ENCODE data around the gene PTPN23. TPM values are rescaled to one million over a fixed set of nuclear protein-coding genes. Genes with fewer than 3 reads are reported as not detected.

The PTPN23 gene
- total and polyA plus RNA-seq, 10 donors = 5.0 to 195 (median 39.9) TPM

DNA sequence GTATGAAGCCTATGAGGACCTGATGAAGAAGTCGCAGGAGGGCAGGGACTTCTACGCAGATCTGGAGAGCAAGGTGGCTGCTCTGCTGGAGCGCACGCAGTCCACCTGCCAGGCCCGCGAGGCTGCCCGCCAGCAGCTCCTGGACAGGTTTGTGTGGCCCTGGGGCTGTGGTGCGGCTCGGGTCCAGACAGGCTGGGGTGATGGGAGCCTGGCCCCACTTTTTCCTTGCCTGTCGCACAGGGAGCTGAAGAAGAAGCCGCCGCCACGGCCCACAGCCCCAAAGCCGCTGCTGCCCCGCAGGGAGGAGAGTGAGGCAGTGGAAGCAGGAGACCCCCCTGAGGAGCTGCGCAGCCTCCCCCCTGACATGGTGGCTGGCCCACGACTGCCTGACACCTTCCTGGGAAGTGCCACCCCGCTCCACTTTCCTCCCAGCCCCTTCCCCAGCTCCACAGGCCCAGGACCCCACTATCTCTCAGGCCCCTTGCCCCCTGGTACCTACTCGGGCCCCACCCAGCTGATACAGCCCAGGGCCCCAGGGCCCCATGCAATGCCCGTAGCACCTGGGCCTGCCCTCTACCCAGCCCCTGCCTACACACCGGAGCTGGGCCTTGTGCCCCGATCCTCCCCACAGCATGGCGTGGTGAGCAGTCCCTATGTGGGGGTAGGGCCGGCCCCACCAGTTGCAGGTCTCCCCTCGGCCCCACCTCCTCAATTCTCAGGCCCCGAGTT is 29.0 kb downstream of the PTPN23 start:
- intact Hi-C loops (cut with DNase I; ENCODE audit: low total_unique reads) = no loop called here
- DNase-seq = no peak
- Histone ChIP-seq H3K27ac (no peak overlapping the region), H3K4me1 (peaks cover 0 to 31% (median 4%) of the 10 kb centered on the region in 6 donors), H3K27me3 (replicated peaks in 1 of 7) (no peaks in the 10 kb centered on the region), H3K4me3 (no peak overlapping the region), H3K36me3 (peaks cover 0 to 100% (median 89%) of the 10 kb centered on the region in 6 donors), H3K9me3 (no peaks in the 10 kb centered on the region)
- WGBS, 5 donors = 88 to 97% (median 94%) methylated on average over 19 to 26 of the region's 26 CpGs
- TF ChIP-seq, protein P1, sequence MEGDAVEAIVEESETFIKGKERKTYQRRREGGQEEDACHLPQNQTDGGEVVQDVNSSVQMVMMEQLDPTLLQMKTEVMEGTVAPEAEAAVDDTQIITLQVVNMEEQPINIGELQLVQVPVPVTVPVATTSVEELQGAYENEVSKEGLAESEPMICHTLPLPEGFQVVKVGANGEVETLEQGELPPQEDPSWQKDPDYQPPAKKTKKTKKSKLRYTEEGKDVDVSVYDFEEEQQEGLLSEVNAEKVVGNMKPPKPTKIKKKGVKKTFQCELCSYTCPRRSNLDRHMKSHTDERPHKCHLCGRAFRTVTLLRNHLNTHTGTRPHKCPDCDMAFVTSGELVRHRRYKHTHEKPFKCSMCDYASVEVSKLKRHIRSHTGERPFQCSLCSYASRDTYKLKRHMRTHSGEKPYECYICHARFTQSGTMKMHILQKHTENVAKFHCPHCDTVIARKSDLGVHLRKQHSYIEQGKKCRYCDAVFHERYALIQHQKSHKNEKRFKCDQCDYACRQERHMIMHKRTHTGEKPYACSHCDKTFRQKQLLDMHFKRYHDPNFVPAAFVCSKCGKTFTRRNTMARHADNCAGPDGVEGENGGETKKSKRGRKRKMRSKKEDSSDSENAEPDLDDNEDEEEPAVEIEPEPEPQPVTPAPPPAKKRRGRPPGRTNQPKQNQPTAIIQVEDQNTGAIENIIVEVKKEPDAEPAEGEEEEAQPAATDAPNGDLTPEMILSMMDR (IDR thresholded peaks at IDR 0.05 in 8 of 11, conservative IDR thresholded peaks at IDR 0.05 in 3 of 11) = no peak
- TF ChIP-seq POLR2AphosphoS5 (IDR thresholded peaks at IDR 0.05) = peak in 1 of 3 donors; percentile 42

DNA sequence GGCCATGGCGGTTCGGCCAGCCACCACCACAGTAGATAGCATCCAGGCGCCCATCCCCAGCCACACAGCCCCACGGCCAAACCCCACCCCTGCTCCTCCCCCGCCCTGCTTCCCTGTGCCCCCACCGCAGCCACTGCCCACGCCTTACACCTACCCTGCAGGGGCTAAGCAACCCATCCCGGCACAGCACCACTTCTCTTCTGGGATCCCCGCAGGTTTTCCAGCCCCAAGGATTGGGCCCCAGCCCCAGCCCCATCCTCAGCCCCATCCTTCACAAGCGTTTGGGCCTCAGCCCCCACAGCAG is 29.5 kb downstream of the PTPN23 start:
- WGBS, 5 donors = 71 to 82% (median 77%) methylated on average over 9 to 10 of the region's 10 CpGs
- intact Hi-C loops (cut with DNase I; ENCODE audit: low total_unique reads) = no loop called here
- H3K4me1 ChIP-seq = peaks cover 0 to 27% (median 3%) of the 10 kb centered on the region in 6 donors
- no peaks in the 10 kb centered on the region for H3K9me3 ChIP-seq
- DNase-seq = no peak
- no peak for TF ChIP-seq POLR2AphosphoS5 (IDR thresholded peaks at IDR 0.05)
- TF ChIP-seq, protein P1 (IDR thresholded peaks at IDR 0.05 in 8 of 11, conservative IDR thresholded peaks at IDR 0.05 in 3 of 11) = no peak
- TF ChIP-seq POLR2A (IDR thresholded peaks at IDR 0.05) = no peak
- H3K27me3 ChIP-seq (replicated peaks in 1 of 7) = no peaks in the 10 kb centered on the region
- peaks cover 0 to 100% (median 92%) of the 10 kb centered on the region in 6 donors for H3K36me3 ChIP-seq
- no peak overlapping the region for H3K27ac ChIP-seq
- no peak overlapping the region for H3K4me3 ChIP-seq

DNA sequence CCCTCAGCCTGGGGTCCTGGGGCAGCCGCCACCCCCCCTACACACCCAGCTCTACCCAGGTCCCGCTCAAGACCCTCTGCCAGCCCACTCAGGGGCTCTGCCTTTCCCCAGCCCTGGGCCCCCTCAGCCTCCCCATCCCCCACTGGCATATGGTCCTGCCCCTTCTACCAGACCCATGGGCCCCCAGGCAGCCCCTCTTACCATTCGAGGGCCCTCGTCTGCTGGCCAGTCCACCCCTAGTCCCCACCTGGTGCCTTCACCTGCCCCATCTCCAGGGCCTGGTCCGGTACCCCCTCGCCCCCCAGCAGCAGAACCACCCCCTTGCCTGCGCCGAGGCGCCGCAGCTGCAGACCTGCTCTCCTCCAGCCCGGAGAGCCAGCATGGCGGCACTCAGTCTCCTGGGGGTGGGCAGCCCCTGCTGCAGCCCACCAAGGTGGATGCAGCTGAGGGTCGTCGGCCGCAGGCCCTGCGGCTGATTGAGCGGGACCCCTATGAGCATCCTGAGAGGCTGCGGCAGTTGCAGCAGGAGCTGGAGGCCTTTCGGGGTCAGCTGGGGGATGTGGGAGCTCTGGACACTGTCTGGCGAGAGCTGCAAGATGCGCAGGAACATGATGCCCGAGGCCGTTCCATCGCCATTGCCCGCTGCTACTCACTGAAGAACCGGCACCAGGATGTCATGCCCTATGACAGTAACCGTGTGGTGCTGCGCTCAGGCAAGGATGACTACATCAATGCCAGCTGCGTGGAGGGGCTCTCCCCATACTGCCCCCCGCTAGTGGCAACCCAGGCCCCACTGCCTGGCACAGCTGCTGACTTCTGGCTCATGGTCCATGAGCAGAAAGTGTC is 30.2 kb downstream of the PTPN23 start:
- WGBS, 5 donors = 93 to 97% (median 94%) methylated on average over 28 to 30 of the region's 30 CpGs
- peak in 1 of 3 donors; percentile 14 for TF ChIP-seq POLR2AphosphoS5 (IDR thresholded peaks at IDR 0.05)
- TF ChIP-seq POLR2A (IDR thresholded peaks at IDR 0.05) = no peak
- DNase-seq = no peak
- H3K9me3 ChIP-seq = no peaks in the 10 kb centered on the region
- intact Hi-C loops (cut with DNase I; ENCODE audit: low total_unique reads) = no loop called here
- no peaks in the 10 kb centered on the region for H3K27me3 ChIP-seq (replicated peaks in 1 of 7)
- H3K4me3 ChIP-seq = no peak overlapping the region
- H3K4me1 ChIP-seq = peaks cover 0 to 20% (median 3%) of the 10 kb centered on the region in 6 donors
- peaks cover 0 to 100% (median 96%) of the 10 kb centered on the region in 6 donors for H3K36me3 ChIP-seq
- H3K27ac ChIP-seq = no peak overlapping the region

DNA sequence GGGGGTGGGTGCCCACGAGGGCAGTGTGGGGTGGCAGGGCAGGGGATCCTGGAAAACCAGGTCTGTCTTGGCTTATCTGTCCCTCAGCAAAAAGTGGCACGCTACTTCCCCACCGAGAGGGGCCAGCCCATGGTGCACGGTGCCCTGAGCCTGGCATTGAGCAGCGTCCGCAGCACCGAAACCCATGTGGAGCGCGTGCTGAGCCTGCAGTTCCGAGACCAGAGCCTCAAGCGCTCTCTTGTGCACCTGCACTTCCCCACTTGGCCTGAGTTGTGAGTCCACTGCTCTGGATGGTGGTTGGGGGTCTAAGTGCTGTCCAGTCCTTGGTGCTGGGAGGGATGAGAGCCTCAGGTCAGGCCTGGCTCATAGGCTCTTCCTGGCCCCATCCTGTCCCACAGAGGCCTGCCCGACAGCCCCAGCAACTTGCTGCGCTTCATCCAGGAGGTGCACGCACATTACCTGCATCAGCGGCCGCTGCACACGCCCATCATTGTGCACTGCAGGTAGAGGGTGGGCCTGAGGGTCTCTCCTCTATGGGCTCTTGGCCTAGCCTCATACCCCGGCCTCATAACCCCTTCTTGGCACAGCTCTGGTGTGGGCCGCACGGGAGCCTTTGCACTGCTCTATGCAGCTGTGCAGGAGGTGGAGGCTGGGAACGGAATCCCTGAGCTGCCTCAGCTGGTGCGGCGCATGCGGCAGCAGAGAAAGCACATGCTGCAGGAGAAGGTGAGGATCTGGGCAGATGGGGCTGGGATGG is 31.1 kb downstream of the PTPN23 start:
- intact Hi-C loops (cut with DNase I; ENCODE audit: low total_unique reads) = no loop called here
- 91 to 94% (median 93%) methylated on average over 17 to 24 of the region's 24 CpGs for WGBS, 5 donors
- H3K4me1 ChIP-seq = peaks cover 0 to 11% (median 0%) of the 10 kb centered on the region in 6 donors
- no peaks in the 10 kb centered on the region for H3K9me3 ChIP-seq
- no peak overlapping the region for H3K4me3 ChIP-seq
- peaks cover 0 to 99% (median 92%) of the 10 kb centered on the region in 6 donors for H3K36me3 ChIP-seq
- no peak overlapping the region for H3K27ac ChIP-seq
- no peaks in the 10 kb centered on the region for H3K27me3 ChIP-seq (replicated peaks in 1 of 7)
- TF ChIP-seq POLR2AphosphoS5 (IDR thresholded peaks at IDR 0.05) = peak in 2 of 3 donors; percentile 14 to 60
- no peak for TF ChIP-seq POLR2A (IDR thresholded peaks at IDR 0.05)
- DNase-seq = no peak

Measured in spleen (tissue), 11 donors.